K562 (cell line): ENCODE data around the gene FHIT. TPM values are rescaled to one million over a fixed set of nuclear protein-coding genes. Genes with fewer than 3 reads are reported as not detected.
A peak's percentile ranks its signal among the peaks of the same experiment; 100 is the strongest.

Experiments used
- ATAC-seq: fragments of 200-7000 bp; cut with Tn5 transposase; 3 replicates; pipeline ENCODE4 v1.9.1; 2020; ENCODE audit warnings: moderate library complexity
- BruUV-seq: library from RNA; stranded (reverse); fragments of 400-500 nt; replicated peaks from 2 replicates; lab custom pipeline; 2021; lab: Mats Ljungman, UMichigan
- CTCF ChIA-PET: fragments of 300-600 bp; formaldehyde crosslinking; extraction: SDS; loops from one replicate; lab custom pipeline; 2021; ENCODE audit warnings: low intra/inter-chr PET ratio; lab: Yijun Ruan, JAX
- POLR2A ChIA-PET: fragments of 300-600, 350-650 bp; sonication (Branson Sonifier 250); formaldehyde crosslinking; extraction: SDS; loops from one replicate; lab custom pipeline; 2021; ENCODE audit warnings: antibody characterized with exemption, inconsistent platforms; lab: Yijun Ruan, JAX
- DNase-seq, 4 experiments: peaks; one replicate each; pipeline versions ENCODE4 v3.0.0 to v3.0.0-alpha.2; 2011 to 2018; ENCODE audit warnings: low spot score in 3 of 4, mixed read lengths in 3 of 4; ENCODE audit errors: extremely low read depth in 1 of 4
- FAIRE-seq: peaks from 2 replicates; lab custom pipeline; 2011; peaks lifted over from hg19 to GRCh38; lab: Jason Lieb, UNC
- H2AFZ ChIP-seq: 2 replicates; pipeline ENCODE4 v1.6.0; 2011; ENCODE audit warnings: low read depth, low read length, control low read depth, inconsistent platforms
- H3K27ac ChIP-seq: fragments of 200-600 bp; 3 replicates; pipeline ENCODE4 v1.8.0; 2011; ENCODE audit warnings: low read depth, mild to moderate bottlenecking, control low read depth, inconsistent platforms, low read length, moderate library complexity, mixed read lengths; ENCODE audit errors: extremely low read depth
- H3K27me3 ChIP-seq, 2 experiments: fragments of 300-600 bp in 1 of 2; 2 replicates in 1 of 2; 3 replicates in 1 of 2; pipeline versions ENCODE4 v1.6.0 to v1.8.0; 2011; ENCODE audit warnings: inconsistent platforms in 2 of 2, low read length in 2 of 2, mild to moderate bottlenecking in 1 of 2, mixed read lengths in 1 of 2, moderate library complexity in 1 of 2; ENCODE audit not compliant: control insufficient read depth in 2 of 2, insufficient read depth in 2 of 2
- H3K36me3 ChIP-seq: fragments of 300-600 bp; 3 replicates; pipeline ENCODE4 v1.8.0; 2011; ENCODE audit warnings: mild to moderate bottlenecking, low read length, inconsistent platforms; ENCODE audit not compliant: control insufficient read depth, insufficient read depth
- H3K4me1 ChIP-seq, 2 experiments: fragments of 200-600 bp in 1 of 2; replicated peaks in 1 of 2; 2 replicates in 1 of 2; 3 replicates in 1 of 2; pipeline versions ENCODE4 v1.5.1 to v1.8.0; 2011; ENCODE audit warnings: inconsistent platforms in 2 of 2, low read length in 2 of 2, mild to moderate bottlenecking in 1 of 2, mixed read lengths in 1 of 2, moderate library complexity in 1 of 2; ENCODE audit not compliant: control insufficient read depth in 2 of 2, insufficient read depth in 2 of 2
- H3K4me2 ChIP-seq: 2 replicates; pipeline ENCODE4 v1.6.1; 2011; ENCODE audit warnings: low read length, control low read depth, inconsistent platforms, mixed read lengths; ENCODE audit not compliant: insufficient read depth
- H3K4me3 ChIP-seq: fragments of 200-600 bp; sonication (generic), shearing (Covaris generic); 2 replicates; pipeline ENCODE4 v1.5.1; 2016; ENCODE audit warnings: control low read depth, inconsistent platforms
- H3K79me2 ChIP-seq: fragments of 200-600 bp; 3 replicates; pipeline ENCODE4 v1.8.0; 2011; ENCODE audit warnings: low read length, inconsistent platforms; ENCODE audit not compliant: control insufficient read depth, insufficient read depth
- H3K9ac ChIP-seq, 2 experiments: 2 replicates each; pipeline versions ENCODE4 v1.6.0 to v1.6.1; 2011; ENCODE audit warnings: low read depth in 2 of 2, low read length in 2 of 2, control low read depth in 1 of 2, inconsistent platforms in 1 of 2, mild to moderate bottlenecking in 1 of 2, mixed read lengths in 1 of 2; ENCODE audit not compliant: insufficient read depth in 1 of 2
- H3K9me1 ChIP-seq: one replicate; pipeline ENCODE4 v1.6.0; 2011; ENCODE audit warnings: inconsistent platforms, mild to moderate bottlenecking, low read length, moderate library complexity; ENCODE audit not compliant: control insufficient read depth, insufficient read depth
- H3K9me3 ChIP-seq: replicated peaks from 2 replicates; pipeline ENCODE4 v1.5.1; 2011; ENCODE audit warnings: low read depth, low read length, inconsistent platforms; ENCODE audit not compliant: control insufficient read depth, insufficient read depth
- H4K20me1 ChIP-seq: replicated peaks from 2 replicates; pipeline ENCODE4 v1.6.1; 2011; ENCODE audit warnings: low read length, inconsistent platforms, mixed read lengths; ENCODE audit not compliant: control insufficient read depth, insufficient read depth
- ATF3 ChIP-seq, 2 experiments: fragments of 450-650 bp in 1 of 2; sonication (generic) in 1 of 2; formaldehyde crosslinking in 1 of 2; IDR thresholded peaks in 1 of 2; conservative IDR thresholded peaks in 1 of 2; 2 replicates each; pipeline versions ENCODE4 v1.6.1 to v1.8.1; 2016 to 2023; ENCODE audit warnings: mild to moderate bottlenecking in 2 of 2, moderate library complexity in 2 of 2, inconsistent platforms in 1 of 2, missing genetic modification reagents in 1 of 2
- FOSL1 ChIP-seq: fragments of 200-800 bp; sonication (Bioruptor generic); conservative IDR thresholded peaks from 2 replicates; pipeline ENCODE4 v1.6.1; 2016; ENCODE audit warnings: missing genetic modification characterization, missing compliant biosample characterization
- HDAC3 ChIP-seq: fragments of 450-650 bp; IDR thresholded peaks from 2 replicates; pipeline ENCODE4 v1.6.1; 2018; ENCODE audit warnings: borderline replicate concordance, mild to moderate bottlenecking, moderate library complexity; ENCODE audit not compliant: partially characterized antibody
- ZNF175 ChIP-seq: fragments of 200-800 bp; sonication (Bioruptor generic); IDR thresholded peaks from 2 replicates; pipeline ENCODE4 v1.6.1; 2016; ENCODE audit warnings: low read depth, mild to moderate bottlenecking, missing genetic modification characterization, missing compliant biosample characterization
- ZNF695 ChIP-seq: fragments of 450-650 bp; formaldehyde crosslinking; IDR thresholded peaks from 2 replicates; pipeline ENCODE4 v1.4.0; 2020; ENCODE audit warnings: mild to moderate bottlenecking, moderate library complexity
- WGBS: fragments of 100-300 bp; shearing (Covaris generic); methylation state at CpG from one replicate; pipeline ENCODE4 v1.1.6; 2016; ENCODE audit warnings: low coverage, mixed read lengths; ENCODE audit not compliant: insufficient coverage; ENCODE audit errors: missing lambda C conversion rate; 5-methylcytosine and 5-hydroxymethylcytosine counted together
- in situ Hi-C: fragments of 300-500 bp; cut with MboI; formaldehyde crosslinking; loops from 4 replicates; pipeline ENCODE4 v1.15.0; 2018; ENCODE audit warnings: inconsistent platforms, mixed read lengths
- intact Hi-C: fragments of 100-400 bp; cut with micrococcal nuclease; formaldehyde crosslinking; loops from 2 replicates; pipeline ENCODE4 v1.14.2; 2022
- polyA plus RNA-seq, 8 experiments: library from polyadenylated mRNA; depleted of rRNA in 4 of 8; stranded (reverse) in 5 of 8; unstranded in 3 of 8; fragments of >200 nt; fragmentation: Nextera tagmentation in 2 of 8; fragmentation: Illumina TruSeq in 1 of 8; extraction: Ambion mirVana in 2 of 8; extraction: Trizol in 1 of 8; gene quantifications; 2 replicates each; pipeline versions ENCODE4 v1.2.1 to v1.2.3, GENCODE V29; 2011 to 2014; ENCODE audit warnings: inconsistent platforms in 1 of 8, missing spikeins in 1 of 8
- total RNA-seq, 7 experiments: library from RNA; depleted of rRNA in 6 of 7; stranded (reverse); fragments of >200 nt in 6 of 7; fragmentation: Illumina TruSeq in 2 of 7; extraction: Trizol in 2 of 7; gene quantifications; 2 replicates each; pipeline versions ENCODE4 v1.2.1 to v1.2.3, GENCODE V29; 2011 to 2021; ENCODE audit warnings: low replicate concordance in 1 of 7
- TF ChIP-seq, protein P1 (sequence below), 2 experiments: fragments of 200-800 bp in 1 of 2; sonication (Bioruptor generic) in 1 of 2; sonication (generic) in 1 of 2; formaldehyde crosslinking in 1 of 2; IDR thresholded peaks in 1 of 2; conservative IDR thresholded peaks in 1 of 2; 2 replicates each; pipeline versions ENCODE4 v1.5.0 to v1.6.1; 2016 to 2020; ENCODE audit warnings: missing compliant biosample characterization in 1 of 2, missing genetic modification characterization in 1 of 2, missing genetic modification reagents in 1 of 2

FHIT gene
- total and polyA plus RNA-seq, 9 of the 15 experiments (the other 6 are each of a cell fraction or from before 2014, with no cell fraction given) = 1.7 to 9.1 (median 4.3) TPM

DNA sequence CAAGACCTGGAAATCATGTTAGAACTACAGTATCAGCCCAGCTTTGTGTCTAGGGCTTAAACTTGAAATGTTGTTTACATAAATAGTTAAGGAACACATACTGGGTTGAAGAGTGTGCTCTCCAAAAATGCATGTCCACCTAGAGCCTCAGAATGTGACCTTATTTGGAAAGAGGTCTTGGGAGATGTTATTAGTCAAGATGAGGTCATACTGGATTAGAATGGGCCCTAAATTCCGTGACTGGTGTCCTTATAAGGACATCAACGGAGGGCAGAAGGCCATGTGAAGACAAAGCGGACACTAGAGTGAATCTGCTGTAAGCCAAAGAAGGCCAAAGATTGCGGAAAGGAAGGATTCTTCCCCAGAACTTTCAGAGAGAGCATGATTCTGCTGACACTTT lies 1442.2 kb downstream of the FHIT start:
- no peak overlapping the region for H3K4me2 ChIP-seq
- no peaks in the 10 kb centered on the region for H3K36me3 ChIP-seq
- no peaks in the 10 kb centered on the region for H3K9me1 ChIP-seq
- no peak overlapping the region for H2AFZ ChIP-seq
- FAIRE-seq = no peak
- intact Hi-C loops = no loop called here
- no peaks in the 10 kb centered on the region for H3K79me2 ChIP-seq
- no peak overlapping the region for H3K27ac ChIP-seq
- no peak for DNase-seq
- WGBS = 80% methylated on average over 1 of the region's 4 CpGs
- in situ Hi-C loops = no loop called here
- TF ChIP-seq HDAC3 (no peak), FOSL1 (peak; percentile 63), ATF3 (IDR thresholded peaks at IDR 0.05) (no peak), ATF3 (CRISPR knock-in tag; conservative IDR thresholded peaks at IDR 0.05) (no peak), ZNF175 (CRISPR knock-in tag) (peak; percentile 67; the same call in 1 of the 2 replicates), ZNF695 (CRISPR knock-in tag) (no peak)
- TF ChIP-seq, protein P1, sequence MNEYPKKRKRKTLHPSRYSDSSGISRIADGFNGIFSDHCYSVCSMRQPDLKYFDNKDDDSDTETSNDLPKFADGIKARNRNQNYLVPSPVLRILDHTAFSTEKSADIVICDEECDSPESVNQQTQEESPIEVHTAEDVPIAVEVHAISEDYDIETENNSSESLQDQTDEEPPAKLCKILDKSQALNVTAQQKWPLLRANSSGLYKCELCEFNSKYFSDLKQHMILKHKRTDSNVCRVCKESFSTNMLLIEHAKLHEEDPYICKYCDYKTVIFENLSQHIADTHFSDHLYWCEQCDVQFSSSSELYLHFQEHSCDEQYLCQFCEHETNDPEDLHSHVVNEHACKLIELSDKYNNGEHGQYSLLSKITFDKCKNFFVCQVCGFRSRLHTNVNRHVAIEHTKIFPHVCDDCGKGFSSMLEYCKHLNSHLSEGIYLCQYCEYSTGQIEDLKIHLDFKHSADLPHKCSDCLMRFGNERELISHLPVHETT (CRISPR knock-in tag; conservative IDR thresholded peaks at IDR 0.05 in 1 of 2, IDR thresholded peaks at IDR 0.05 in 1 of 2) = 0 out of 4 replicates have a peak, but pooled peaks of 1 of the 2 experiments have one; percentile 12
- no peak for ATAC-seq
- no peaks in the 10 kb centered on the region for H3K4me1 ChIP-seq
- no TSS peak for BruUV-seq
- no peaks in the 10 kb centered on the region for H3K27me3 ChIP-seq
- H3K9me3 ChIP-seq = no peaks in the 10 kb centered on the region
- POLR2A ChIA-PET = no interaction called here
- CTCF ChIA-PET = no interaction called here
- H4K20me1 ChIP-seq = no peaks in the 10 kb centered on the region
- no peak overlapping the region for H3K9ac ChIP-seq
- no peak overlapping the region for H3K4me3 ChIP-seq
